ENCODE measurements around the gene DNAJB6.

DNAJB6 gene

DNA sequence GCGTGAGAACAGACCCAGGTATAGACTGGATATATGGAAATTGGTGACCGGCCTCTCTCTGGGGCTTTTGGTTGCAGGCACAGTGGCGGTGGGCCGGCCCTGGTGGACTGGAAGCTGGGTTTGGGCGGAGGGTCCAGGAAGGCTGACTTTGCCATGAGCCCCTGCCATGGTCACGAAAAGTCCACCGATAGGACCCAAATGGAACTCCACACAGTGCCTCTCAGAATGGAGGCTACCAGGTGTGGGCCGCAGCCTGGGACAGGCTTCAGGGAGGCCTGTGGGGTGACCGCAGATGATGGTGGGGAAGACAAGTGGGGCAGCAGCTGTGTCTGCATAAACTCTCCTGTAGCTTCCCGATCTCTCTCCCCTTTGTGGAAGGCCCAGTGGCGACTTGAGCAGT is 123.2 kb downstream of the DNAJB6 start:
- DNase-seq (ENCODE audit: low read depth) = no peak
- TF ChIP-seq, protein P1, sequence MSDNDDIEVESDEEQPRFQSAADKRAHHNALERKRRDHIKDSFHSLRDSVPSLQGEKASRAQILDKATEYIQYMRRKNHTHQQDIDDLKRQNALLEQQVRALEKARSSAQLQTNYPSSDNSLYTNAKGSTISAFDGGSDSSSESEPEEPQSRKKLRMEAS (IDR thresholded peaks at IDR 0.05; ENCODE audit: low read depth, low read length) = no peak
- TF ChIP-seq, protein P2, sequence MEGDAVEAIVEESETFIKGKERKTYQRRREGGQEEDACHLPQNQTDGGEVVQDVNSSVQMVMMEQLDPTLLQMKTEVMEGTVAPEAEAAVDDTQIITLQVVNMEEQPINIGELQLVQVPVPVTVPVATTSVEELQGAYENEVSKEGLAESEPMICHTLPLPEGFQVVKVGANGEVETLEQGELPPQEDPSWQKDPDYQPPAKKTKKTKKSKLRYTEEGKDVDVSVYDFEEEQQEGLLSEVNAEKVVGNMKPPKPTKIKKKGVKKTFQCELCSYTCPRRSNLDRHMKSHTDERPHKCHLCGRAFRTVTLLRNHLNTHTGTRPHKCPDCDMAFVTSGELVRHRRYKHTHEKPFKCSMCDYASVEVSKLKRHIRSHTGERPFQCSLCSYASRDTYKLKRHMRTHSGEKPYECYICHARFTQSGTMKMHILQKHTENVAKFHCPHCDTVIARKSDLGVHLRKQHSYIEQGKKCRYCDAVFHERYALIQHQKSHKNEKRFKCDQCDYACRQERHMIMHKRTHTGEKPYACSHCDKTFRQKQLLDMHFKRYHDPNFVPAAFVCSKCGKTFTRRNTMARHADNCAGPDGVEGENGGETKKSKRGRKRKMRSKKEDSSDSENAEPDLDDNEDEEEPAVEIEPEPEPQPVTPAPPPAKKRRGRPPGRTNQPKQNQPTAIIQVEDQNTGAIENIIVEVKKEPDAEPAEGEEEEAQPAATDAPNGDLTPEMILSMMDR (IDR thresholded peaks at IDR 0.05; ENCODE audit: low read depth, low read length) = no peak
- TF ChIP-seq POLR2A (IDR thresholded peaks at IDR 0.05; ENCODE audit: extremely low read depth, insufficient read length) (no peak), MYC (IDR thresholded peaks at IDR 0.05; ENCODE audit: low read depth, low read length) (no peak)
- no peak overlapping the region for H3K4me3 ChIP-seq (ENCODE audit: low read depth, low read length)

DNA sequence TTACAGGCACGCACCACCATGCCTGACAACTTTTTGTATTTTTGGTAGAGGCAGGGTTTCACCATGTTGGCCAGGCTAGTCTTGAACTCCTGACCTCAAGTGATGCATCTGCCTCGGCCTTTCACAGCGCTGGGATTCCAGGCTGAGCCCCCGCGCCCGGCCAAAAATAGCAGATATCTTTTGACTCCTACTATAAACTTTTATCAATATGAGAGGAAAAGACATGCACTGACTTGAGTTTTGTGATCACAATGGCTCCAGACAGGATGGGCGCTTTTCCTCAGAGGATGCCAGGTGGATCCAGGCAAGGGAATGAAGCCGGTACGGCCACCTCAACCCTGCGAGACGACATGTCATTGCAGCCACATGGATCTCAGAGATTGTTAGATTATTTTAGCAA is 123.9 kb downstream of the DNAJB6 start:
- TF ChIP-seq, protein P1 (IDR thresholded peaks at IDR 0.05; ENCODE audit: low read depth, low read length) = no peak
- TF ChIP-seq POLR2A (IDR thresholded peaks at IDR 0.05; ENCODE audit: extremely low read depth, insufficient read length) (no peak), MYC (IDR thresholded peaks at IDR 0.05; ENCODE audit: low read depth, low read length) (no peak)
- H3K4me3 ChIP-seq (ENCODE audit: low read depth, low read length) = no peak overlapping the region
- DNase-seq (ENCODE audit: low read depth) = no peak

DNA sequence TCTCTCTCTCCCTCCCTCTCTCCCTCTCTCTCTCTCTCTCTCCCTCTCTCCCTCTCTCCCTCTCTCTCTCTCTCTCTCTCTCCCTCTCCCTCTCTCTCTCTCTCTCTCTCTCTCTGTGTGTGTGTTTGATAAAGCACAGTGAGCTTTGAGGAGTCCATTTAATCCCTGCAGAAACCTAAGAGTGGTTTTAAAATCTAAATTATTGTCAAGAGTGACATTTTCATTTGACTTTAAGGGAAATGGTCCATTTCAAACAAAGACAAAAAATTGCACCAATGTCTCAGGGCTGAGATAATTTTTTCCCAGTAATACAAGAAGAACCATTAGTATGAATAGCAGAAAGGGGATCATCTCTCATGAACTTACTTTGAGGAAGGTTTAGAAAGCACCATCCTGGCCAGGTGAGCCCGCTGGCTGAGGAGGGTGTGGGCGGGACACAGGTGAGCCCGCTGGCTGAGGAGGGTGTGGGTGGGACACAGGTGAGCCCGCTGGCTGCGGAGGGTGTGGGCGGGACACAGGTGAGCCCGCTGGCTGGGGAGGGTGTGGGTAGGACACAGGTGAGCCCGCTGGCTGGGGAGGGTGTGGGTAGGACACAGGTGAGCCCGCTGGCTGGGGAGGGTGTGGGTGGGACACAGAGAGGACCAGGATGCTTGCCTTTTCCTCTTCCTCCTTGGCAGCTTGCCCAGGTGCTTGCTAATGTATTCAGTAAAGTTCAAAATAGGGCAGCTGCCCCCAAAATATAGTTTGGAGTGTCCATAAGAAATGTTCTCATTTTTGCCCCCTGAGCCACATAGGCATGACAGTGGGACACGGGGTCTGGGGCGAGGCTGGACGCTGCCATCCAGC is 125.0 kb downstream of the DNAJB6 start:
- no peak for DNase-seq (ENCODE audit: low read depth)
- TF ChIP-seq POLR2A (IDR thresholded peaks at IDR 0.05; ENCODE audit: extremely low read depth, insufficient read length) (no peak), MYC (IDR thresholded peaks at IDR 0.05; ENCODE audit: low read depth, low read length) (no peak)
- TF ChIP-seq, protein P1 (IDR thresholded peaks at IDR 0.05; ENCODE audit: low read depth, low read length) = no peak
- TF ChIP-seq, protein P2 (IDR thresholded peaks at IDR 0.05; ENCODE audit: low read depth, low read length) = no peak
- no peak overlapping the region for H3K4me3 ChIP-seq (ENCODE audit: low read depth, low read length)

DNA sequence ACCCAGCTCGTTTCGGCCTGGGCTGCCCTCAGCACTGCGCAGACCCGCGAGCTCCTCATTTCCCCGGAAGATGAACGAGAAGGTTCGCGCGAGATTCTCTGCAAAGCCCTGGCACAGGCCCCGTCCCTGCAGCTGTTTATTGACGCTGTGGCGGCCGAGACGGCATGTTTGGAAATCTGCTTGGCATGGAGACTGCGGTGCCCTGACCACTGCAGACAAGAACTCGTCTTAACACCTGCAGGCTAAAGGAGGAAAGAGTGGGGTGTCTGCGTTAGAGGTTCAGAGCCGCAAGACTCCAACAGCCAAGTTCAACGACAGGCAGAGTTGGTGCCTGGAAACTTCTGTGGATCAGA is 125.6 kb downstream of the DNAJB6 start:
- no peak for TF ChIP-seq POLR2A (IDR thresholded peaks at IDR 0.05; ENCODE audit: extremely low read depth, insufficient read length)
- TF ChIP-seq MYC (IDR thresholded peaks at IDR 0.05; ENCODE audit: low read depth, low read length) = 0 out of 2 replicates have a peak, but pooled peaks have one; percentile 17
- TF ChIP-seq, protein P2 (IDR thresholded peaks at IDR 0.05; ENCODE audit: low read depth, low read length) = no peak
- no peak for DNase-seq (ENCODE audit: low read depth)
- no peak overlapping the region for H3K4me3 ChIP-seq (ENCODE audit: low read depth, low read length)

DNA sequence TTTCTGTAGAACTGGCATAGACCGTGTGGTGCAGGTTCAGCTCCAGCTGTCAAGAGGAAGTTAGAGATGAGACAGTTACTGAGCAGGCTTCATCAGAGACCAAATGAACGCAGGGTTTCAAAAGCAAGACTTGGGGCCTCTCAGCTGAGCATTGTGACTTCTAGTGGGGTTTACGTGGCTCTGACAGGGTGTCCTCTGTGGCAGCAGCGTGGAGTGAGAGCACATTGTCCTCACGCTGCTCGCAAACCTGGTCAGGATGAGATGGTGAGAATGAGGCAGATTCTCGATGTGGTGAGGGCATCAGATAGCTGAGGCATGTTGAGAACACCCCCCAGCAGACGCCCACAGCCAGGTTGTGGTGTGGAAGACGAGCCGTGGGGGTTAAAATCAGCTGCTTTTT is 126.0 kb downstream of the DNAJB6 start:
- TF ChIP-seq, protein P1 (IDR thresholded peaks at IDR 0.05; ENCODE audit: low read depth, low read length) = peak; percentile 63
- TF ChIP-seq POLR2A (IDR thresholded peaks at IDR 0.05; ENCODE audit: extremely low read depth, insufficient read length) = no peak
- DNase-seq (ENCODE audit: low read depth) = peak; percentile 74

DNA sequence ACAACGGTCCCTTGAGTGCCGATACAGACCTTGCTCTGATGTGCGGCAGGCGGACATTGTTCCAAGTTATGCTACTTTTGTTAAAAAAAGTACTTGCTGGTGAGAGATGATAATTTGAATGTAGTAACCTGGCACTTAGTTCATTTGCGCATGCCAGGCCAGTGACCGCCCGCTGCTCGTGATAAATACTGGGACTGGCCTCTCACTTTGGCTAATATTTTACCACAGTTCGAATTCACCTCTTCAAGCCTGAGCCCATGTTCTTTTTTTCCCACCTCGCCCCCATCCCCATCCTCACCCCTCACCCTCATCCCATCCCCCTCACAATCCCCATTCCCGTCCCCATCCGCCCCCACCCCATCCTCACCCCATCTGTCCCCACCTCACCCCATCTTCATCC is 126.4 kb downstream of the DNAJB6 start:
- no peak overlapping the region for H3K4me3 ChIP-seq (ENCODE audit: low read depth, low read length)
- no peak for DNase-seq (ENCODE audit: low read depth)
- TF ChIP-seq MYC (IDR thresholded peaks at IDR 0.05; ENCODE audit: low read depth, low read length) (no peak), POLR2A (IDR thresholded peaks at IDR 0.05; ENCODE audit: extremely low read depth, insufficient read length) (no peak)
- TF ChIP-seq, protein P2 (IDR thresholded peaks at IDR 0.05; ENCODE audit: low read depth, low read length) = no peak
- TF ChIP-seq, protein P1 (IDR thresholded peaks at IDR 0.05; ENCODE audit: low read depth, low read length) = no peak

More for the DNA sequence above, 126.0 kb downstream of the DNAJB6 start:
- H3K4me3 ChIP-seq (ENCODE audit: low read depth, low read length) = no peak overlapping the region
